HFF-Myc (cell line): ENCODE results near the gene AMDHD2.
"Not testable (repeated sequence)": the region's sequence is repeated elsewhere in the genome, so short reads cannot be mapped to it uniquely, and the experiment has no call there.

Experiments used
- DNase-seq: peaks from one replicate; pipeline ENCODE4 v3.0.0-alpha.2; 2011; ENCODE audit warnings: low read depth; ENCODE audit errors: extremely low read depth
- H3K4me3 ChIP-seq: replicated peaks from 2 replicates; pipeline ENCODE4 v1.5.1; 2011; ENCODE audit warnings: low read depth, mild to moderate bottlenecking, control low read depth, low read length
- TF ChIP-seq, protein P1 (sequence below): IDR thresholded peaks from 2 replicates; pipeline ENCODE4 v1.5.1; 2012; ENCODE audit warnings: mild to moderate bottlenecking, low read depth, low read length, control low read depth; ENCODE audit errors: missing control alignments

AMDHD2 gene

DNA sequence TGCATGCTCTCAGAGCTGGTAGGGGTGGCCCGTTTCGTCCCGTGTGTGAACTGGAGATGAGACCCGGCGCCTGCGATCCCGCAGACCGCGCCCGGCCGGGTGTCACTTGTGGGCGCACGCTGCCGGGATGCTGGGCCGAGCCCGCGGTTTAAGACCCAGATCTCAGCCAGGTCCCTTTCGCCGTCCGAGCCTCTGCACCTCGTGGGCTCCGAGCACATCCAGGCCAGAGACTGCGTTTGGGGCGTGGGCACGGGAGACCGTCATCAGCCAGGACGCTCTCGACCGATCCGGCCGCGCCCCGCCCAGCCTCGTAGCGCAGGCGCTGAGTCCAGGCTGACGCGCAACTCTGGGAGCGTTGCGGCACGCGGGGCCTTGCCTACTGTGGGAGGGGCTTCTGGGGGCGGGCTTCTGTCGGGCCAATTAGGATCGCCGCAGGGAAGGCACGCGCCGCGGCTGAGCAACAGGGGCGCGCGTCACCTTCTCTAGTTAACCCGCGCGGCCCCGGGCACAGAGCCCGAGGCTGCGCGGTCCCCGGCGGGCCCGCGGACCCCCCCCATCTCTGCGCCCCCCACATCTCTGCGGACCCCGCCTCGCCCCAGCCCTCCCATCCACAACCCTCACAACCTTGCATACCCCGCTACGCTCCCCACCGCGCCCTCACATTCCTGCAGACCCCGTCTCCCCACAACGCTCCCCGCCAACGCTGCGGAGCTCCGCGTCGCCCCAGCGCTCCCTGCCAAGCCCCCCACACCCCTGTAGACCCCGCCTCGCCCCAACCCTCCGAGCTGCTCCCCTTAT is 11.7 kb downstream of the AMDHD2 start:
- H3K4me3 ChIP-seq = peak overlapping the region; percentile 47
- DNase-seq = peak; percentile 85

DNA sequence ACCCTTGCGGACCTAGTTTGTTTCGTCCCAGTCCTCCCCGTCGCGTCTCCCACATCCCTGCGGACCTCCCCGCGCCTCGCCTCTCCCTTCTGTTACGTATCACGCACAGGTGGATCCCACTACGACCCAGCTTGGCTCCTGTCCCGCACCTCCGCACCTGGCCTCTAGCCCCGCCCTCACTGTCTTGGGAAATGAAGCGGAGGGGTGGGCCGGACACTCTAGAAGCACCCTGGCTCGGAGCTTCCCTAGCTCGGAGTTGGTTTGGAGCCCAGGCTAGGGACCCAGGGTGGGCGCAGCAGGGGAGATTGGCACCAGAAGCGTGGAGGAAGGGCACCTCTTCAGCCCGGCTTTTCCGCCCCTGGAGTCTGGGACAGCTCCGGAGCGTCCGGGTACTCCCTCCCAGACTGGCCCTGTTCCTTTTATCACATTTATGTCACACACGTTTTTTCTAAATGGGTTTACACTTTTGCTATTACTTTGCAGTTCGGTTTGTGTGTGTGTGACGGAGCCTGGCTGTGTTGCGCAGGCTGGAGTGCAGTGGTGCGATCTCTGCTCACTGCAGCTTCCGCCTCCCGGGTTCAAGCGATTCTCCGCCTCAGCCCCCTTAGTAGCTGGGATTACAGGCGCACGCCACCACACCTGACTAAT is 12.4 kb downstream of the AMDHD2 start:
- H3K4me3 ChIP-seq = peak overlapping the region; percentile 47
- DNase-seq = no peak
- TF ChIP-seq, protein P1, sequence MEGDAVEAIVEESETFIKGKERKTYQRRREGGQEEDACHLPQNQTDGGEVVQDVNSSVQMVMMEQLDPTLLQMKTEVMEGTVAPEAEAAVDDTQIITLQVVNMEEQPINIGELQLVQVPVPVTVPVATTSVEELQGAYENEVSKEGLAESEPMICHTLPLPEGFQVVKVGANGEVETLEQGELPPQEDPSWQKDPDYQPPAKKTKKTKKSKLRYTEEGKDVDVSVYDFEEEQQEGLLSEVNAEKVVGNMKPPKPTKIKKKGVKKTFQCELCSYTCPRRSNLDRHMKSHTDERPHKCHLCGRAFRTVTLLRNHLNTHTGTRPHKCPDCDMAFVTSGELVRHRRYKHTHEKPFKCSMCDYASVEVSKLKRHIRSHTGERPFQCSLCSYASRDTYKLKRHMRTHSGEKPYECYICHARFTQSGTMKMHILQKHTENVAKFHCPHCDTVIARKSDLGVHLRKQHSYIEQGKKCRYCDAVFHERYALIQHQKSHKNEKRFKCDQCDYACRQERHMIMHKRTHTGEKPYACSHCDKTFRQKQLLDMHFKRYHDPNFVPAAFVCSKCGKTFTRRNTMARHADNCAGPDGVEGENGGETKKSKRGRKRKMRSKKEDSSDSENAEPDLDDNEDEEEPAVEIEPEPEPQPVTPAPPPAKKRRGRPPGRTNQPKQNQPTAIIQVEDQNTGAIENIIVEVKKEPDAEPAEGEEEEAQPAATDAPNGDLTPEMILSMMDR = no peak

More for the DNA sequence above, 11.7 kb downstream of the AMDHD2 start:
- TF ChIP-seq, protein P1 = no peak

DNA sequence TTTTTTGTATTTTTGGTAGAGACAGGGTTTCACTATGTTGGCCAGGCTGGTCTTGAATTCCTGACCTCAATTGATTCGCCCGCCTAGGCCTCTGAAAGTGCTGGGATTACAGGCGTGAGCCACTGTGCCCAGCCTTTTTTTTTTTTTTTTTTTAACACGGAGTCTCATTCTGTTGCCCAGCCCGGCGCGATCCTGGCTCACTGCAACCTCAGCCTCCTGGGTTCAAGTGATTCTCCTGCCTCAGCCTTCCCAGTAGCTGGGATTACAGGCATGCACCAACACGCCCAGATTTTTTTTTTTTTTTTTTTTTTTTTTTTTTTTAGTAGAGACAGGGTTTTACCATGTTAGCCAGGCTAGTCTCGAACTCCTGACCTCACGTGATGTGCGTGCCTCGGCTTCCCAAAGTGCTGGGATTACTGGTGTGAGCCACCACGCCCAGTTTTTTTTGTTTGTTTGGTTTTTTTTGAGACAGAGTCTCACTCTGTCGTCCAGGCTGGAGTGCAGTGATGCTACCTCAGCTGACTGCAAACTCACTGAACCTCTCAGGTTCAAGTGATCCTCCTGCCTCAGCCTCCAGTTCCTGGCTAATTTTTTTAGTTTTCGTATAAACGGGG is 13.1 kb downstream of the AMDHD2 start:
- DNase-seq = not testable (repeated sequence)
- H3K4me3 ChIP-seq = peak overlapping the region; percentile 47; the same call in 1 of the 2 replicates

DNA sequence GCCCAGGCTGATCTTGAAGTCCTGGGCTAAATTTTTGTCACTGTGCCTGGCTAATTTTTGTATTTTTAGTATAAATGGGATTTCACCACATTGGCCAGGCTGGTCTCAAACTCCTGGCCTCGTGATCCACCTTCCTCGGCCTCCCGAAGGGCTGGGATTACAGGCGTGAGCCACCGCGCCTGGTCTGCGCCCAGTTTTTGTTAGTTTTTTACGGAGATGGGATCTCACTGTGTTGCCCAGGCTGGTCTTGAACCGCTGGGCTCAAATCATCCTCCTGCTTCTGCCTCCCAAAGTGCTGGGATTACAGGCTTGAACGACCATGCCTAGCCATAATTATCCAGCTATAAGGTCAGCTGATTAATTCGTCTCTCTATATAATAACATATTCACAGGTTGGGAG is 13.7 kb downstream of the AMDHD2 start:
- H3K4me3 ChIP-seq = no peak overlapping the region
- DNase-seq = no peak
- TF ChIP-seq, protein P1 = no peak

DNA sequence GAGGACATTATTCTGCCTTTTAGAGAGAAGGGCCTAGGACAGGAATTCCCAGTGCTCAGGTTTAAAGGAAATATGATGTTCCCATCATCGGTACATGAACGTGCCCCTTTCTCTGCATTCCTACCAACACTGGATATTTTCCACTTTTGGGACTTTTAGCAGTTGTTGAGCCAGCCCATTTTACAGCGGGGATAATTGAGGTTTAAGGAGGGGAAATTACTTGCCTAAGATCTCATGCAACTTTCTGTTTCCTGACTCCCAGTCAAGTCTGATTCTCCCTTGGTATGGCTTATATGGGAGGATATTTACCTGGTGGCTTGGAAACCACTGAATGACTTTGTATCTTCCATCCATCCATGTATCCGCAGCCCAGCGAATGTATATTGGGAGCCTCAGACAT is 14.2 kb downstream of the AMDHD2 start:
- not testable (repeated sequence) for DNase-seq, H3K4me3 ChIP-seq

DNA sequence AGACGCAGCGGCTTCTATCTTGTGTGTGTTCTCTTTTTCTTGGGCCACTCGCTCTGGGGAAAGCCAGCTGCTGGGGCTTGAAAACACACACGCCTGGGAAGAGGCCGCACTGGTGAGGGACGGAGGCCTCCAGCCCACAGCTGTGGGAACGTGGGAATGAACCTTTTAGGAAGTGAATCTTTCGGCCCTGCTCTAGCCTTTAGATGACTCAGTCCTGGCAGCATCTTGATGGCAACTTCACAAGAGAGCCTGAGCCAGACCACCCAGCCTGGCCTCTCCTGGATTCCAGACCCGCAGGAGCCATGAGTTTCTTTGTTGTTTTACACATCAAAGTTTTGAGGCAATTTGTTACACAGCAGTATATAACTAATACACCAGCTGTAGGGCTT is 15.4 kb downstream of the AMDHD2 start:
- H3K4me3 ChIP-seq = no peak overlapping the region
- TF ChIP-seq, protein P1 = no peak
- no peak for DNase-seq

DNA sequence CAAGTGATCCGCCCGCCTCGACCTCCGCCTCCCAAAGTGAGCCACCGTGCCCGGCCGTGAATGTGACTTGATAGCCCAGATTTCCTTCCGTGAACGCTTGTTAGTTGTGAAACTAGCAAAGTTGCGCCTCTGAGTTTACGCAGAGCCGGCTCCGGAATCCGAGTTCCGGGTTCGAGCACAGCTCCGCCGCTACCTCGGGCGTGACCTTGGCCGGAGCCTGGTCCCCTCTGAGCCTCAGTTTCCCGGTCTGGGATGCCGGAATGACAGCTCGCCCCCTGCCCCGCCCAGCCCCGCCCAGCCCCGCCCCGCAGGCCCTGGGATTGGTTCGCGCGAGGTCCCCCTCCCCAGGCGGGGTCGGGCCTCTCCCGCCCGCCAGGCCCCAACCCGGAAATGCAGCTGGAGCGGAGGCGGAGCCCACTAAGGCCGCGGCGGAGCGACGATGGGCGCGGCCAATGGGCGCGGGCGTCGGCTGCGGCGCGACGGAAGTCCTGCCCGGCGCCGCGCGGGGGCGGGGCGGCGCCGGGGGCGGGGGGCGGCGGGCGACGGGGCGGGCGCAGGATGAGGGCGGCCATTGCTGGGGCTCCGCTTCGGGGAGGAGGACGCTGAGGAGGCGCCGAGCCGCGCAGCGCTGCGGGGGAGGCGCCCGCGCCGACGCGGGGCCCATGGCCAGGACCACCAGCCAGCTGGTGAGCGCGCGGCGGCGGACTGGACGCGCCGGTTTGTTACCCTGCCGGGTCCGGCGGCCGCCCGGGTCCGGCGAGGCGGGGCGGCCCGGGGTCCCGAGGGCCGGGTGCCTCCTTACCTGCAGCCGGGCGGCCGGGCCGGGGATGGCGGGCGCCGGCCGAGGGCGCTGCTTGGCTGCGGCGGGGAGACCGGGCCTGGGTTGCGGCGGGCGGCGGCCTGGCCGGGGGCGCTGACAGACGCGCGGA is 17.5 kb downstream of the AMDHD2 start, which contains the start of gene PDPK1:
Gene PDPK1, plus strand, starts transcription at position 571 of the 929 bp plus-strand sequence. Its CDS starts 92 bp downstream, at position 663.
- peak within 1 kb of the TSS; percentile 53 for H3K4me3 ChIP-seq
- peak; percentile 65 for DNase-seq
- TF ChIP-seq, protein P1 = no peak

DNA sequence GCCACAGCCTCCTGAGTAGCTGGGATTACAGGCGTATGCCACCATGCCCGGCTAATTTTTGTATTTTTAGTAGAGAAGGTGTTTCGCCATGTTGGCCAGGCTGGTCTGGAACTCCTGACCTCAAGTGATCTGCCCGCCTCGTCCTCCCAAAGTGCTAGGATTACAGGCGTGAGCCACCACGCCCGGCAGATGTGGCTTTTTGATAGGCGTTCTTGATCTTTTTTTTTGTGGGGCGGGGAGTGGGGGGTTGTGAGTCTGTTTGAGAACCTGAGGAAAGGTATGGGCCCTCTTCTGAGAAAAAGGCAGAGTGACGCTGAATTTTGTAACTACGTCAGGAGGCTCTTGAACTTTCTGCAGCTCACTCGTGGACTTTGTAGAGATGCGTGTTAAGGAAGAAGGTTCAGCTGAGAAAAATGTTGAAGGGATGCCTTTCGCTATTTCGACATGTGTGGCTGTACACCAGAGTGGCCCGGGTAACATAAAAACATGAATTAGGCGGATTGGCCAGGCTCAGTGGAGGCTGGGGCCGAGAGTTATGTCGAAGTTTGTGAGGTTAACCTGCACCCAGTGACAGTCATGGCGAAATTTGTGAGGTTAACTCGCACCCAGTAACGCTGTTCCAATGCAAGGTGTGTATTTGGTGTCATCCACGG is 19.1 kb downstream of the AMDHD2 start:
- H3K4me3 ChIP-seq = peak overlapping the region; percentile 53
- not testable (repeated sequence) for DNase-seq
